ENCODE measurements around the gene AMOTL1.

AMOTL1 gene

DNA sequence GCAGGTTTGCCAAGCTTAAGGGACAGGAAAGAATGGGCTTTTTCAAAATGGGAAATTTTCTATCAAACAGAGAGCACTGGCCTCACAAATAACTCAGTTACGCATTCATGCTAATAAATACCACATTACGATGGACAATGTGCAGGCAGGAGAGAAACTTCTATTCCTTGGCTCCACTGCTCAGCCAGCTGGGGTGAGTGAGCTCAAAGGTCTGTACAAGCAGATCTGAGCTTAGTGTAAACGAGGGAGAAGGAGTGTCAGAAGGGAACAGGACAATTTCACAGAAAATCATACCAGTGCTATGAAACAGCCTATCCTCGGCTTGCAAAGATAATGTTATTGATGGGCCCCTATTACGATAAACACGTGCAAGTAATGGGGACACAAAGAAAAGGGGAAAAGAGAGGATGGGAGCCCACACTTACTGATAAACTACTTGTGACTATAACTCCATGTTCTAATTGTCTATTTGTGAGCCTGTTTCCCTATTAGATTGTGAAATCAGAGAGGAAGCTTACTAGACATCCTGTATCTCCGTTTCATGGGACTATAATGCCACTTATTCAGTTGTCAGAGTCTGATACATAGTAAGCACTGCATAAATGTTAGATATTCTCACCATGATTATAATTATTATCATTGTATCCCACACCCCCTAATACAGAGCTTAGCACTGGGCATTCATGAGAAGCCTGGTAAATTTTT is 46.3 kb downstream of the AMOTL1 start:
- Histone ChIP-seq H3K27me3 (ENCODE audit: insufficient read depth, insufficient read length) (no peaks in the 10 kb centered on the region), H3K4me3 (ENCODE audit: insufficient read length, low read depth) (no peak overlapping the region), H3K9ac (ENCODE audit: insufficient read length, low read depth) (no peak overlapping the region), H3K9me3 (ENCODE audit: insufficient read depth, low read length) (peaks cover 55% of the 10 kb centered on the region), H3K36me3 (ENCODE audit: insufficient read depth, insufficient read length, low read length) (peaks cover 42% of the 10 kb centered on the region), H3K4me1 (ENCODE audit: insufficient read depth, insufficient read length) (no peaks in the 10 kb centered on the region)
- TF ChIP-seq YY1 (IDR thresholded peaks at IDR 0.05; ENCODE audit: insufficient read depth, insufficient read length): no peak
- no peak for TF ChIP-seq ZNF274 (IDR thresholded peaks at IDR 0.05; ENCODE audit: low read depth, low read length)
- no peak for TF ChIP-seq SUZ12 (IDR thresholded peaks at IDR 0.05; ENCODE audit: extremely low read depth, insufficient read depth, insufficient read length)
- DNase-seq (ENCODE audit: low read depth, low spot score): no peak

DNA sequence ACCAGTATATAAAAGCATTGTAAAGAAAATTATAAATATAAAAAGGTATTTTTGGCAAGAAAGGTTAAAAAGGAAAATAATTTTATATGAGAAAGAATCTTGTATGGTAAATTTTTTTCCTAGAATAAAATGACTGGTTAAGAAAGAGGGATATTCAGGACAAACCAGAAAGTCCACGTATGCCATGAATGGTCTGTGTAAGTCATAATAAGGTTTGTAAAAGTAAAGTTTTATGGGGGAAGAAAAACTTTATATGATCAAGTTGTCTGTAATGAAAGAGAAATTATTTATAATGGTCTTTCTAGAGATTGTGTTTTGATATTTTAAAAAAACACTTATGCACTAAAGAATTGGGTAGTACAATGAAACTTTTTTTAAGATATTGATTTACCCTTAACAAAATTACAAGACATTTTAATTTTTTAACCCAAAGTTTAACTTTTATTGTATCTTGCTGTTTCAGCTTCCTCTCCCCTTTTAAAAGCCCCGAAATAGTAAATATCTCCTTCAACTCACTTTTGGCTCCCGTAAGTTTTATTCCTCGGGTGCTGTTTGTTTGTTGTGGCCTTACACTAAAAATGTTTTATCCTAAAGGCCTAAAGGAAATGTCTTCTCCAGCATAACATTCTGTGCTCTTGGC is 47.7 kb downstream of the AMOTL1 start:
- peak; percentile 36 for DNase-seq (ENCODE audit: low read depth, low spot score)
- Histone ChIP-seq H3K9me3 (ENCODE audit: insufficient read depth, low read length) (peaks cover 55% of the 10 kb centered on the region), H3K4me3 (ENCODE audit: insufficient read length, low read depth) (no peak overlapping the region), H3K9ac (ENCODE audit: insufficient read length, low read depth) (no peak overlapping the region), H3K4me1 (ENCODE audit: insufficient read depth, insufficient read length) (no peaks in the 10 kb centered on the region), H3K36me3 (ENCODE audit: insufficient read depth, insufficient read length, low read length) (peaks cover 54% of the 10 kb centered on the region), H3K27me3 (ENCODE audit: insufficient read depth, insufficient read length) (no peaks in the 10 kb centered on the region)
- TF ChIP-seq SUZ12 (IDR thresholded peaks at IDR 0.05; ENCODE audit: extremely low read depth, insufficient read depth, insufficient read length) (no peak), ZNF274 (IDR thresholded peaks at IDR 0.05; ENCODE audit: low read depth, low read length) (no peak), YY1 (IDR thresholded peaks at IDR 0.05; ENCODE audit: insufficient read depth, insufficient read length) (no peak)

DNA sequence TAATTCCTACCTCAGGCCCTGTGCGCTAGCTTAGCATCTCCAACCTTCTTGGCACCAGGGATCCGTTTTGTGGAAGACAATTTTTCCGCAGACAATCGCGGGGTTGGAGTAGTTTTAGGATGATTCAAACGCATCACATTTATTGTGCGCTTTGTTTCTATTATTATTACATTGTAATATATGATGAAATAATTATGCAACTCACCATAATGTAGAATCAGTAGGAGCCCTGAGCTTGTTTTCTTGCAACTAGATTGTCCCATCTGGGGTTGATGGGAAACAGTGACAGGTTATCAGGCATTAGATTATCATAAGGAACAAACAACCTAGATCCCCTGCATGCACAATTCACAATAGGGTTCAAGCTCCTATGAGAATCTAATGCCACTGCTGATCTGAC is 52.3 kb downstream of the AMOTL1 start:
- no peak overlapping the region for H3K4me3 ChIP-seq (ENCODE audit: insufficient read length, low read depth)
- peaks cover 77% of the 10 kb centered on the region for H3K36me3 ChIP-seq (ENCODE audit: insufficient read depth, insufficient read length, low read length)
- H3K9ac ChIP-seq (ENCODE audit: insufficient read length, low read depth): no peak overlapping the region
- H3K9me3 ChIP-seq (ENCODE audit: insufficient read depth, low read length): peaks cover 29% of the 10 kb centered on the region
- H3K4me1 ChIP-seq (ENCODE audit: insufficient read depth, insufficient read length): no peaks in the 10 kb centered on the region
- TF ChIP-seq SUZ12 (IDR thresholded peaks at IDR 0.05; ENCODE audit: extremely low read depth, insufficient read depth, insufficient read length) (no peak), YY1 (IDR thresholded peaks at IDR 0.05; ENCODE audit: insufficient read depth, insufficient read length) (no peak), ZNF274 (IDR thresholded peaks at IDR 0.05; ENCODE audit: low read depth, low read length) (no peak)
- DNase-seq (ENCODE audit: low read depth, low spot score): no peak
- no peaks in the 10 kb centered on the region for H3K27me3 ChIP-seq (ENCODE audit: insufficient read depth, insufficient read length)

DNA sequence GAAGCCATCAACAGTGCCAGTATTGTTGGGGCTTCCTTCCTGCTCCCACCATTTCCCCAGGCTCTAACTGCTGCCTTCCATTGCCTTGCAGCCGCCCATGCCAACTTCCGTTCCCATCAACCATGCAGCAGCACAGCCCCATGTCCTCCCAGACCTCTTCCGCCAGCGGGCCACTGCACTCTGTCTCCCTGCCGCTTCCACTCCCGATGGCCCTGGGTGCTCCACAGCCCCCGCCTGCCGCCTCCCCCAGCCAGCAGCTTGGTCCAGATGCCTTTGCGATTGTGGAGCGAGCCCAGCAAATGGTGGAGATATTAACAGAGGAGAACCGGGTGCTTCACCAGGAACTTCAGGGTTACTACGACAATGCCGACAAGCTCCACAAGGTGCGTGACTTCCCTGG is 53.3 kb downstream of the AMOTL1 start:
- Histone ChIP-seq H3K9me3 (ENCODE audit: insufficient read depth, low read length) (peaks cover 19% of the 10 kb centered on the region), H3K27me3 (ENCODE audit: insufficient read depth, insufficient read length) (no peaks in the 10 kb centered on the region), H3K4me3 (ENCODE audit: insufficient read length, low read depth) (no peak overlapping the region), H3K4me1 (ENCODE audit: insufficient read depth, insufficient read length) (no peaks in the 10 kb centered on the region), H3K9ac (ENCODE audit: insufficient read length, low read depth) (no peak overlapping the region), H3K36me3 (ENCODE audit: insufficient read depth, insufficient read length, low read length) (peaks cover 84% of the 10 kb centered on the region)
- DNase-seq (ENCODE audit: low read depth, low spot score): no peak
- TF ChIP-seq ZNF274 (IDR thresholded peaks at IDR 0.05; ENCODE audit: low read depth, low read length): no peak
- TF ChIP-seq SUZ12 (IDR thresholded peaks at IDR 0.05; ENCODE audit: extremely low read depth, insufficient read depth, insufficient read length): no peak
- TF ChIP-seq YY1 (IDR thresholded peaks at IDR 0.05; ENCODE audit: insufficient read depth, insufficient read length): no peak

DNA sequence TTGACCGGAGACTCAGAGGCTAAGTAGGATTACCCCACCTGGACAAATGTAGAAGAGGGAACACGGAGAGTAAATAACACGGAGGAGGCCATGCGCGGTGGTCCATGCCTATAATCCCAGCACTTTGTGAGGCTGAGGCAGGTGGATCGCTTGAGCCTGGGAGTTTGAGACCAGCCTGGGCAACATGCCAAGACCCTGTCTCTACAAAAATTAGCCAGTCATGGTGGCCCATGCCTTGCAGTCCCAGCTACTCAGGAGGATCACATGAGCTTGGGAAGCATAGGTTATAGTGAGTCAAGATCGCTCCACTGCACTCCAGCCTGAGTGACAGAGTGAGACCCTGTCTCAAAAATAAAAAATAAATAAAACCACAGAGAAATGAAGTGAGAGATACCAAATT is 53.9 kb downstream of the AMOTL1 start:
- TF ChIP-seq SUZ12 (IDR thresholded peaks at IDR 0.05; ENCODE audit: extremely low read depth, insufficient read depth, insufficient read length) (no peak), YY1 (IDR thresholded peaks at IDR 0.05; ENCODE audit: insufficient read depth, insufficient read length) (no peak), ZNF274 (IDR thresholded peaks at IDR 0.05; ENCODE audit: low read depth, low read length) (no peak)
- Histone ChIP-seq H3K27me3 (ENCODE audit: insufficient read depth, insufficient read length) (no peaks in the 10 kb centered on the region), H3K9me3 (ENCODE audit: insufficient read depth, low read length) (peaks cover 13% of the 10 kb centered on the region), H3K4me3 (ENCODE audit: insufficient read length, low read depth) (no peak overlapping the region), H3K4me1 (ENCODE audit: insufficient read depth, insufficient read length) (no peaks in the 10 kb centered on the region), H3K9ac (ENCODE audit: insufficient read length, low read depth) (no peak overlapping the region), H3K36me3 (ENCODE audit: insufficient read depth, insufficient read length, low read length) (peaks cover 81% of the 10 kb centered on the region)
- DNase-seq (ENCODE audit: low read depth, low spot score): no peak

DNA sequence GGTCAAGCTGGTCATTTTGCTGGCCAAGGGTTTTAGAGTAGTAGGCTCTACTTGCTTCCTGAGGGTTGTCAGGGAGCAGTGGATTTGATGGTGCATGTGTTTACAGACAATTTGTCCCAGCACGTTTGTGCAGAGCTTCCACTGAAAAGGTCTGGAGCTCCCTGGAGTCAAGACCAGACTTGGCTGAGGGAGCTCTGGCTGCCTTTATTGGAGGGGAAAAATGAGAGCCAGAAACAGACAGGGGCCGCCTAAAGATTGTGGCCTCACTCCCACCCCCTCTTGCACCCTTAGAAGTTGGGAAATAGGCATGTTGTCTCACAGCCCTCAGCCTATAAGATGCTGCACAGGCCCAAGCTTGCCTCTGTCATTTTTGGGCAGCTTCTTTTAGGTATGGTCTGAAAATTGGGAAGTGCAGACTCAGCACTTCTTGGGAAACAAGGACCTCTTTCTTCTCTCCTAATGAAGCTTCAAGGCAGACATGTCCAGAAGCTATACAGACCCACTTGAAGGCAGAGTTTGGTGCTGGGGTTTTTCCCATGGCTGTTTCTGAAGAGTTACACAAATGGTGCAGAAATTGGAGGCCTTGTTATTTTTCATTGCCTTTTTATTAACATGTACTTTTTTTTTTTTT is 55.1 kb downstream of the AMOTL1 start:
- Histone ChIP-seq H3K9ac (ENCODE audit: insufficient read length, low read depth) (no peak overlapping the region), H3K36me3 (ENCODE audit: insufficient read depth, insufficient read length, low read length) (peaks cover 85% of the 10 kb centered on the region), H3K4me1 (ENCODE audit: insufficient read depth, insufficient read length) (no peaks in the 10 kb centered on the region), H3K27me3 (ENCODE audit: insufficient read depth, insufficient read length) (no peaks in the 10 kb centered on the region), H3K9me3 (ENCODE audit: insufficient read depth, low read length) (peaks cover 2% of the 10 kb centered on the region; the same call in 1 of the 2 replicates), H3K4me3 (ENCODE audit: insufficient read length, low read depth) (no peak overlapping the region)
- TF ChIP-seq YY1 (IDR thresholded peaks at IDR 0.05; ENCODE audit: insufficient read depth, insufficient read length): no peak
- no peak for TF ChIP-seq SUZ12 (IDR thresholded peaks at IDR 0.05; ENCODE audit: extremely low read depth, insufficient read depth, insufficient read length)
- TF ChIP-seq ZNF274 (IDR thresholded peaks at IDR 0.05; ENCODE audit: low read depth, low read length): no peak
- DNase-seq (ENCODE audit: low read depth, low spot score): no peak

DNA sequence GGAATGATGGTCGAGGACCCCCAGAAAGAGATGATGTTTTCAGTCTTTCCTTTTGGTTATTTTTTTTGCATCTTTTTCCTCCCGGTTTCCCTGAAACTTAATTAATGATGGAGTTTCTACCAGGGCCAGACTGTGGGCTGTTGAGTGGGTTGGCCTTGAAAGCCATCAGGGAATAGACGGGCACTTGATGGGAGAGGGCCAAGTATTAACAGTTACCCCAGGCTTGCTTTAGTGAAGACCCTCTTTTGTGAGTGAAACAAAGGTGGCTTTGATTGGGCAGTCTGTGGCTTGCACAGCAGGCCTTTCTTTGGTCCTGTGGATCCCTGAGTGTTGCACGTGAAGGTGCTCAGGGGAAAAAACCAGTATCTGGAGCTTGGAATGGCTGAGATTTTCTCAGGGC is 56.9 kb downstream of the AMOTL1 start:
- H3K36me3 ChIP-seq (ENCODE audit: insufficient read depth, insufficient read length, low read length): peaks cover 85% of the 10 kb centered on the region
- H3K9me3 ChIP-seq (ENCODE audit: insufficient read depth, low read length): no peaks in the 10 kb centered on the region

More for the DNA sequence above, 56.9 kb downstream of the AMOTL1 start:
- Histone ChIP-seq H3K4me1 (ENCODE audit: insufficient read depth, insufficient read length) (no peaks in the 10 kb centered on the region), H3K27me3 (ENCODE audit: insufficient read depth, insufficient read length) (no peaks in the 10 kb centered on the region), H3K9ac (ENCODE audit: insufficient read length, low read depth) (no peak overlapping the region), H3K4me3 (ENCODE audit: insufficient read length, low read depth) (no peak overlapping the region)
- TF ChIP-seq SUZ12 (IDR thresholded peaks at IDR 0.05; ENCODE audit: extremely low read depth, insufficient read depth, insufficient read length): no peak
- TF ChIP-seq ZNF274 (IDR thresholded peaks at IDR 0.05; ENCODE audit: low read depth, low read length): no peak
- no peak for TF ChIP-seq YY1 (IDR thresholded peaks at IDR 0.05; ENCODE audit: insufficient read depth, insufficient read length)
- no peak for DNase-seq (ENCODE audit: low read depth, low spot score)
